Dendritic cell treated with granulocyte-macrophage colony-stimulating factor and Interleukin-4, amounts not matched to agents 40 ng/mL and 50 ng/mL, for 4 days (primary cell): ENCODE data around the gene HDAC7.

Source experiments
- H3K27ac Mint-ChIP-seq: one replicate; pipeline ENCODE4 v1.8.0; 2022; ENCODE audit warnings: mild to moderate bottlenecking, mixed read lengths
- H3K27me3 Mint-ChIP-seq: one replicate; pipeline ENCODE4 v1.8.0; 2022; ENCODE audit warnings: mild to moderate bottlenecking, mixed read lengths
- H3K36me3 Mint-ChIP-seq: one replicate; pipeline ENCODE4 v1.8.0; 2022; ENCODE audit warnings: low read depth, mixed read lengths
- H3K4me1 Mint-ChIP-seq: one replicate; pipeline ENCODE4 v1.8.0; 2022; ENCODE audit warnings: low read depth, mixed read lengths
- H3K4me3 Mint-ChIP-seq: one replicate; pipeline ENCODE4 v1.8.0; 2022; ENCODE audit warnings: mild to moderate bottlenecking, moderate library complexity, mixed read lengths
- H3K9me3 Mint-ChIP-seq: one replicate; pipeline ENCODE4 v1.8.0; 2022; ENCODE audit warnings: mixed read lengths
- intact Hi-C: fragments of 100-400 bp; cut with micrococcal nuclease; formaldehyde crosslinking; loops from one replicate; pipeline ENCODE4 v1.15.0; 2022

The HDAC7 gene

GRCh38 chr12:47828976-47829482 lies 9.3 kb upstream of the HDAC7 start:
- Mint-ChIP-seq H3K9me3 (no peaks in the 10 kb centered on the region), H3K4me1 (peaks cover 75% of the 10 kb centered on the region), H3K27ac (peak overlapping the region; percentile 91), H3K4me3 (peak overlapping the region; percentile 63), H3K36me3 (no peaks in the 10 kb centered on the region), H3K27me3 (peaks cover 2% of the 10 kb centered on the region)
- intact Hi-C loops = no loop called here

GRCh38 chr12:47828008-47828975 lies 8.6 kb upstream of the HDAC7 start:
- intact Hi-C loops = no loop called here
- Mint-ChIP-seq H3K4me3 (no peak overlapping the region), H3K9me3 (no peaks in the 10 kb centered on the region), H3K27ac (peak overlapping the region; percentile 91), H3K4me1 (peaks cover 75% of the 10 kb centered on the region), H3K36me3 (no peaks in the 10 kb centered on the region), H3K27me3 (peaks cover 2% of the 10 kb centered on the region)

GRCh38 chr12:47825173-47825639 lies 5.5 kb upstream of the HDAC7 start:
- H3K4me1 Mint-ChIP-seq = peaks cover 78% of the 10 kb centered on the region
- H3K27ac Mint-ChIP-seq = no peak overlapping the region
- H3K9me3 Mint-ChIP-seq = no peaks in the 10 kb centered on the region
- intact Hi-C loops = no loop called here
- H3K36me3 Mint-ChIP-seq = peaks cover 3% of the 10 kb centered on the region
- no peaks in the 10 kb centered on the region for H3K27me3 Mint-ChIP-seq
- H3K4me3 Mint-ChIP-seq = no peak overlapping the region

GRCh38 chr12:47824635-47825034 lies 4.9 kb upstream of the HDAC7 start:
- Mint-ChIP-seq H3K27ac (no peak overlapping the region), H3K4me1 (peaks cover 79% of the 10 kb centered on the region), H3K9me3 (no peaks in the 10 kb centered on the region), H3K27me3 (no peaks in the 10 kb centered on the region), H3K36me3 (peaks cover 6% of the 10 kb centered on the region), H3K4me3 (no peak overlapping the region)
- intact Hi-C loops = no loop called here

GRCh38 chr12:47824198-47824597 lies 4.5 kb upstream of the HDAC7 start:
- intact Hi-C loops = no loop called here
- H3K36me3 Mint-ChIP-seq = peaks cover 6% of the 10 kb centered on the region
- H3K27me3 Mint-ChIP-seq = no peaks in the 10 kb centered on the region
- H3K4me1 Mint-ChIP-seq = peaks cover 74% of the 10 kb centered on the region
- H3K27ac Mint-ChIP-seq = no peak overlapping the region
- H3K9me3 Mint-ChIP-seq = no peaks in the 10 kb centered on the region
- H3K4me3 Mint-ChIP-seq = no peak overlapping the region

- H3K27ac Mint-ChIP-seq = peak overlapping the region; percentile 35
- peaks cover 9% of the 10 kb centered on the region for H3K36me3 Mint-ChIP-seq
- intact Hi-C loops = no loop called here
- H3K4me3 Mint-ChIP-seq = no peak overlapping the region
- H3K4me1 Mint-ChIP-seq = peaks cover 72% of the 10 kb centered on the region
- H3K9me3 Mint-ChIP-seq = no peaks in the 10 kb centered on the region
- H3K27me3 Mint-ChIP-seq = no peaks in the 10 kb centered on the region
Observed at GRCh38 chr12:47823422-47824086, 3.9 kb upstream of the HDAC7 start.

- no peaks in the 10 kb centered on the region for H3K27me3 Mint-ChIP-seq
- H3K27ac Mint-ChIP-seq = peak overlapping the region; percentile 35
- no peak overlapping the region for H3K4me3 Mint-ChIP-seq
- H3K4me1 Mint-ChIP-seq = peaks cover 72% of the 10 kb centered on the region
- H3K9me3 Mint-ChIP-seq = no peaks in the 10 kb centered on the region
- peaks cover 16% of the 10 kb centered on the region for H3K36me3 Mint-ChIP-seq
- intact Hi-C loops = no loop called here
Observed at GRCh38 chr12:47822863-47823262, 3.2 kb upstream of the HDAC7 start.

- peaks cover 19% of the 10 kb centered on the region for H3K36me3 Mint-ChIP-seq
- peak overlapping the region; percentile 22 for H3K27ac Mint-ChIP-seq
- peaks cover 75% of the 10 kb centered on the region for H3K4me1 Mint-ChIP-seq
- H3K27me3 Mint-ChIP-seq = no peaks in the 10 kb centered on the region
- H3K9me3 Mint-ChIP-seq = no peaks in the 10 kb centered on the region
- intact Hi-C loops = no loop called here
- no peak overlapping the region for H3K4me3 Mint-ChIP-seq
Observed at GRCh38 chr12:47822401-47822800, 2.7 kb upstream of the HDAC7 start.

GRCh38 chr12:47821346-47821706 lies 1.6 kb upstream of the HDAC7 start:
- Mint-ChIP-seq H3K27ac (peak overlapping the region; percentile 89), H3K27me3 (no peaks in the 10 kb centered on the region), H3K36me3 (peaks cover 22% of the 10 kb centered on the region), H3K9me3 (no peaks in the 10 kb centered on the region), H3K4me3 (peak overlapping the region; percentile 78), H3K4me1 (peaks cover 78% of the 10 kb centered on the region)
- intact Hi-C loops = no loop called here

GRCh38 chr12:47820631-47821345 lies 1.1 kb upstream of the HDAC7 start:
- Mint-ChIP-seq H3K36me3 (peaks cover 22% of the 10 kb centered on the region), H3K4me1 (peaks cover 81% of the 10 kb centered on the region), H3K9me3 (no peaks in the 10 kb centered on the region), H3K27me3 (no peaks in the 10 kb centered on the region), H3K27ac (peak overlapping the region; percentile 89), H3K4me3 (peak overlapping the region; percentile 78)
- intact Hi-C loops = no loop called here

- H3K9me3 Mint-ChIP-seq = no peaks in the 10 kb centered on the region
- H3K27ac Mint-ChIP-seq = peak overlapping the region; percentile 83
- intact Hi-C loops = no loop called here
- H3K4me3 Mint-ChIP-seq = peak overlapping the region; percentile 85
- no peaks in the 10 kb centered on the region for H3K27me3 Mint-ChIP-seq
- peaks cover 83% of the 10 kb centered on the region for H3K4me1 Mint-ChIP-seq
- peaks cover 30% of the 10 kb centered on the region for H3K36me3 Mint-ChIP-seq
Observed at GRCh38 chr12:47819138-47819895, 386 bp downstream of the HDAC7 start.

- intact Hi-C loops = no loop called here
- H3K36me3 Mint-ChIP-seq = peaks cover 34% of the 10 kb centered on the region
- H3K27me3 Mint-ChIP-seq = no peaks in the 10 kb centered on the region
- H3K4me3 Mint-ChIP-seq = peak overlapping the region; percentile 85
- peaks cover 83% of the 10 kb centered on the region for H3K4me1 Mint-ChIP-seq
- no peaks in the 10 kb centered on the region for H3K9me3 Mint-ChIP-seq
- peak overlapping the region; percentile 83 for H3K27ac Mint-ChIP-seq
Observed at GRCh38 chr12:47818467-47819137, 1.1 kb downstream of the HDAC7 start.

- Mint-ChIP-seq H3K4me3 (peak overlapping the region; percentile 85), H3K9me3 (no peaks in the 10 kb centered on the region), H3K36me3 (peaks cover 34% of the 10 kb centered on the region), H3K4me1 (peaks cover 83% of the 10 kb centered on the region), H3K27ac (peak overlapping the region; percentile 83), H3K27me3 (no peaks in the 10 kb centered on the region)
- intact Hi-C loops = no loop called here
Observed at GRCh38 chr12:47818007-47818376, 1.7 kb downstream of the HDAC7 start.
